GM18907 (cell line): ENCODE results near the gene RNF212.

Experiments
- ATAC-seq: cut with Tn5 transposase; IDR thresholded peaks from one replicate; pipeline ENCODE4 v1.9.1; 2021; ENCODE audit warnings: mild to moderate bottlenecking, moderate library complexity; ENCODE audit not compliant: unreplicated experiment

The RNF212 gene

DNA sequence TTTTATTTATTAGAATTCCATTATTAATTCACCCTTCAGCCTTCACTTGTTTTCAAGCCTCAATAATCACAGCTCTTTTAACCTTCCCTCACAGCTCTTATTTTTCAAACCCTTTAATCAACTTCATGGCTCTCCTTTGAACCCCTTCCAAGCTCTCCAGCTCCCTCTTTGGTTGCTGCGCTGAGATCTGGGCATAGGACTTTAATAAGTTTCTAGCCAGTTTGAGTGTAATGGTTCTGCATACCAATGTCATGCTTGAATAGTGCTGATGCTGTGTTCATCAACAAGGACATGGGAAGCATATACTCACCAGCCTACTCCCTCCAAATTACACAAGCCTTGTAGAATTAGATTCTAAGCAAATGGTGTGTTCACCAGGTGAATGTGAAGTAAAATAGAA, 3.5 kb upstream of the RNF212 start:
- ATAC-seq, result no peak

DNA sequence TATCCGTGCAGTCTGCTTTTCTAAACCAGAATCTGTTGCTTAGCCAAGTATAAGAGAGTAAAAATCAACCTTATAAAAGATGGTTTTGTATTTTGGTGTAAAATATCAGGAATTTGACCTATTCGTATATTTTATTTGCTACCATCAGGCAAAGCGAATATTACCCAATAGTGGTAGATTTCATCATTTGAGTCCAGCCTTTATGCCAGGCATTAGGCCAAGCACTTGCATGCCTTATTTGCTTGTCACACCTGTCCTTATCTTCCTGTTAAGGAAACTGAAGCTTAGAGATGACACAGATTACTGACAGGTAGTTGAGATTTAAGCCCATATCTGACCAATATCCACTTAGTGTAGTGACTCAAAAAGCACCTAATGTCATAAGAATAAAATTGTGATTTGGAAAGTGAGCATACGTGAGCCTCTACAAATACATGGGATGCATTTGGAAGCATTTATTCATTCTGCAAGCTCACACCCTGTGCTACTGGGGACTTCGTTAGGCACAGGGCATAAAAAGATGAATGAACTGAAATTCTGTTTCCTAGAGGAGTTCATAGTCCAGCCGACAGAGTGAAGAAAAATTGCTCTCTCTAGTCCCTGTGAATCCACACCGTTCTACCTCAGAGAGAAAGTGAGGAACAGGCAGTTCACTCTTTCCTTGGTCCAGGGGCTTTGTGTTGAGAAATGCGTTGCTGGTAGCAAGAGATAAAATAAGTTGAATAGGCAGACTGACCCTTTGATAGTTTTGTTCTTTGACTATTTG, 2.3 kb upstream of the RNF212 start:
- ATAC-seq, result no peak

DNA sequence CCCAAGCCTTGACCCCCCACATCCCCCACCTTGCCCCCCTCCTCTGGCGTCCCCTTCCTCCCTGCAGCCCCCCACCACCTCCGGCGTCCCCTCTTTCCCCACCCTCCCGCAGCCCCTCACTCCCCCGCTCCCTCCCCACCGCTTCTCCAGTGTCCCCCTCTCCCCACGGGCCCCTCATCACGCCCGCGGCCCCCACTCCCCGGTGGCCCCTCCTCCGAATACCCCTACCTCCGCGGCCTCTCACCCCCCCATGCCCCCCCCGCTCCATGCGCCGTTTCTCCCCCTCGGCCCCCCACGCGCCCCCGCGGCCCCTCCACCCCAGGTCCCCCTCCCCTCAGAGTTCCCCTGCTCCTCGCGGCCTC, 562 bp downstream of the RNF212 start:
- ATAC-seq, result no peak

DNA sequence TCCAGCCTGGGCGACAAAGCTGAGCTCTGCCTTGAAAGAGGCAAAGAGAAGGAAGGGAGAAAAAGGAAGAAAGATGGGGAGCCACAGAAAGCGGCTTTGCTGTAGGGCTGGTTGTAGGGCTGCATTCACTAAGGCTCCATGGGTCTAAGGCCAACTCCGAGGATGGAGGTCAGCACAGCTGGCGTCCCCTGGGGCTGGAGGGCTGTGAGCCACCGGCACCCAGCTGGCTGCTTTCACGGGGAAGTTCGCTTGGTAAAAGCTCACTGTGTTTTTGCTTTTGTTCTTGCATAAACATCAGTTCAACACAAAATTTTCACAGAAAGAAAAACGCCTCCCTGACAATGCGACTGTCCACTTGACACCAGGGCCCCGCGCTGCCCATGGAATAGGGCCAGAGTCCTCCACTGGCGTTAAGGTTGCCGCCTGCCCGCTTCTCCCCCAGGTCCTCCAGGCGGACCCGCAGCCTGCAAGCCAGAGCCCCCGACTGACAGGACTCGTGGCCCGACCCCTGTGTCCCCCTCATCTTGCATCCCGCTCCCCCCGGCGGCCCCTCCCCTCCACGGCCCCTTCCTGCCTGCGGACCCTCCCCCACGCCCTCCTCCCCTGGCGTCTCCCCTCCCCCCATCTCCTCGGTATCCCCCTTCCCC, 1.1 kb downstream of the RNF212 start:
- no peak for ATAC-seq

DNA sequence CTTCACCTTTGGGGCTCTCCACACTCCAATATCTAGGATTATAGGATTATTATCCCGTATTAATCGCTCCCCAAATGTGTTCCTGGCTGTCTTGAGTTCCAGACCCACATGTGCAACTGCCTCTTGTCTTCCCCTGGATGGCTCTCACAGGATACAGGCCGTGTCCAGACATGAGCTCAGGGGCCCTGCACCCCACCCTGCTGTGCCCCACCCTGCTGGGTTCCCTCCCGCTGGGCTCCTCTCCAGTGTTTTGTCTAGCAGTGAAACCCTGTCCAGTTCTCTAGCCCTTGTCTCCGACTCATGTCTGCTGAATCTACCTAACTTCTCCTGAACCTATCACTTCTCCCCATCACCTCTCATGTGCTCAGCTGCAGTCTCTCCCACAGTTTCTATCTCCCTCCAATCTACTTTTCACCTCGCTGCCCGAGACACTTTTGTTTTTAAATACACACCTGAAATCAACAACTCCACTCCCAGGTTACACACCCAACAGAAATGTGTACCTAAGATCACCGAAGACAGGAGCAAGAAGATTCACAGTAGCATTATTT, 2.0 kb downstream of the RNF212 start:
- no peak for ATAC-seq

DNA sequence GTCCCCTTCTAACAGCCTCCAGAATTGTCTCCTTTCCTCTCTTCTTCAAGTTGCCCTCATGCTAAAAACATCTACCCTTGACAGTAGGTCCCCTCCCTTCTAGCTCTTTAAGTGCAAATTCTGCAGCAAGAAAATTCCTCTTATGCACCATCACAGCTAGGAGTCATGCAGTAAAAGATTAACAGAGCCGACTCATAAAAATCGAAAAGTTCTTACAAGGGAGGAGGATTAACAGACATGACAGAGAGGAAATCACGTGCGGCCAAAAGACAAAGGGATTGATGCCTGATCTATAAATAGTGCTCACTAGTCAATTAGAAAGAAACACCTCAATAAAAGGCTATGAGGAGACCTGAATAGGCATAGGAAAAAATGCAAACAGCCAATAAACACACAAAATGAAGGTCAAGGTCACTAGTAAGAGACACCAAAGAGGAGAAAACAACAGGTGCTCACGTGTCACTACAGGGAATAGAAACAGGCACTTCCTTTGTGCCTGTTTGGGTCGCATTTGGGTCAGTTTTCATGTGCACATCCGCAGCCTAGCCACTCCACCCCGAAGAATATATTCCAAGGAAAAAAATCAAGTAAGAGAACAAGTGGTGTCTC, 3.4 kb downstream of the RNF212 start:
- ATAC-seq, result no peak

DNA sequence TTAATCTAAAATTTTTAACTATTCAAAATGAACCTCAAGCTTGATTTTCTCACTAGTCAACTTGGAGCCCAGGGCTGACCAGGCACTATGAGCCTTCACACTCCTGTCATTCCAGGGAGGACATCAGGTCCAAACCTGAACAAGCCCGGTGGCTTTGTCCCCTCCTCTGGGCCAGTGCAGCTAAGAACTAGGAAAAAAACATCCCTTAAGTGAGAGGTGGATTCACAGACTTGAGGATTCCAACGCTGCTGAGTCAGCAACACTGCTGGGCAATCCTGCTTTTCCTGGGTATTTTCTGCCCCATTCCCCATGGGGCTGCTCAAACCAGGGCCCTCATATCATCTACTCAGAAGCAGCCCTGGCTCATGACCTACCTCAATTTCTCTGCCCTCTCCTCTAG, 4.0 kb downstream of the RNF212 start:
- ATAC-seq, result no peak

DNA sequence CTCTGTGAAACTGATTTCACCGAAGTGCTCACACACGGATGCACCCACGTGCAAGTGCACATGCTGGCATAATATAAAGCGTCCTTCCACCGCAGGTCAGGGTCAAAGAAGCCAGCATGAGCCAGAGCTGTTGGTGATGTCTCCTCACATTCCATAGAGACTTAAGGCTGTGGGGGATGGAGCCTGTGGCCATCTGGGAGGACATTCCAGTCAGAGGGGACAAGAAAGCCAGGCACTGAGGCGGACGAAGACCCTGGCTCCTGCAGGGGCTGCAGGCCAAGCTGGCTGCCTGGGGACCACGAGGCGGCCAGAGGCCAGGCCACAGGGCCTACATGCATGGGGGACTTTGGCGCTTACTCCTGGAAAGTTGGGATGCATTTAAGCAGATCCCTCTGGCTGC, 7.7 kb downstream of the RNF212 start:
- ATAC-seq, result no peak

DNA sequence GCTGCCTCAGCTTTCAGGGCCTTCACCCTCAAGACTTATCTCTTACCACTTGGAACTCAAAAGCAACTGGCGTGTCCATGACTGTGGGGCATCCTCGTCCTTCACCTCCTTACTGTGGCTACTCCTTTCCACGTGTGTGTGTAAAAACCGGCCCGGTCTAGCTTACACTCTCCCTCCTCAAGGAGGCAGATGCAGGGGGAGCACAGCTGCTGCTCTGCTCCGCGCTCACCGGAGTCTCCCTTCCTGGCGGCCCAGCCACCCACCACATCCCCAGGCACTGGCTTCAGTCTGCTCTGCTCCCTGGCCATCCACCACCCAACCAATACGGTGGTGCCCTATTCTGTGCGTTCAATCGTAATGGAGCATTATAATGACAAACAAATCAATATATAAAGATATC, 8.3 kb downstream of the RNF212 start:
- no peak for ATAC-seq

DNA sequence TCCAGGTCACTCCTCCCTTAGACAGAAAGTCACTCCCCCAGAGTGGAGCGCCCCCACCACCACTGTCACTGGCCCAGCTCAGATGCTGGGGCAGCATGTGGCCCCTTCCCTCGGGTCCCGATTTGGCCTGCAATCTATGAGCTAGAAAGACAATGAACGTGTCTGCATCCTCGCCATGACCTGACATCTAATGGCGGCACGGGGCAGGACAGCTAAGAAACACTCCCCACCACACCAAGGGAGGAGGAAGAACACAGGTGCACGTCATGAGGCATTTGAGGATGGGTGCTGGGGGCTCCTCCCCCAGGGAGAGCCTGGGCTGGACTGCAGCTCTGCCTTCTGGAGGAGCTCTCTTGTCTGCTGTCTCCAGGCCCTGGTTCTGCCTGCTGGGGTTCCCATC, 8.7 kb downstream of the RNF212 start:
- ATAC-seq, result no peak

DNA sequence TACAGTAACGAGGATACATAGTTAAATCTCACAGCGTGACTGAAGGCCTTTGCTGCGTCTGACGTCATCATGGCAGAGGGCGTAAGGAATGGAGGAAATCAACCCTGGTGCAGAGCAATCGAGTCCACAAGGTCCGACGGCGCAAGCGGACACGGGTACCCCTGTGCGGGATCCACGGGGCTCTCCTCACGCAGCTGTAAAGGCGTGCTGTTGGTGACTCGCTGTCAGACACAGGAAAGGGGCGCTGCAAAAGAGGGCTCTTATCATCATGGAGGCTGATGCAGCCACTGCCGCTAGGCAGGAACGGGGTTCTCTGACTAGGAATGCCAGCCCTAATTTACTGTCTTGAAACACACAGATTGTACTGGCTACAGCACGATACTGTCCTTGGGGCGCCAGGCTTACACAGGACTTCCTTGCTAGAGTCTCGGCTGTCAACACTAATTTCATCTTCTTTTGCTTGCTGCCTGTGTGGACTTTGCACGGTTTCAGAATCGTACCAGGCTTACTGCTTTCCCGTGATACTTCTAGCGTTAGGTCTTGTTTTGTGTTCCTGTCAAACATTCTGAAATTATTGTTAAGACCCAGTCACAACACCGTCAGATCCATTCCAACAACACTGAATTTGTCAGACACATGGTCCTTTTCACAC, 13.6 kb downstream of the RNF212 start:
- no peak for ATAC-seq

DNA sequence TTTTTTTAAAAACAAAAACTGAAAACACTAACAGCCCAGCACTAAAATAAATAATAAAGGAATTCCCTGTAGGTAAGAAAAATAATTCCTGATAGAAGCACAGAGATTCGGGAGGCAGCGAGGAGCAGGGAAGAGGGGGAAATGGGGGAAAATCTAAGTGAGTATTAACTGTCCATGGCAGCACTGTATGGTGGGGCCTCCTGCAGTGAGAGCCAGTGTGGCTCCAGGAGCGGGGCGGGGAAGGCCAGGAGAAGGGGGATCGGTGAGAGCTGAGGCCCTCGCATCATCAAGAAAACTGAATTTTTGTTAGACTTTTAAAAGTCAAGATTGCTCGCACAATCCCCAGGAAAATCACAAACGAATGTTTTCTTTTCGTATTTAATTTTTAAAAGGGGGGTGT, 14.1 kb downstream of the RNF212 start:
- no peak for ATAC-seq

DNA sequence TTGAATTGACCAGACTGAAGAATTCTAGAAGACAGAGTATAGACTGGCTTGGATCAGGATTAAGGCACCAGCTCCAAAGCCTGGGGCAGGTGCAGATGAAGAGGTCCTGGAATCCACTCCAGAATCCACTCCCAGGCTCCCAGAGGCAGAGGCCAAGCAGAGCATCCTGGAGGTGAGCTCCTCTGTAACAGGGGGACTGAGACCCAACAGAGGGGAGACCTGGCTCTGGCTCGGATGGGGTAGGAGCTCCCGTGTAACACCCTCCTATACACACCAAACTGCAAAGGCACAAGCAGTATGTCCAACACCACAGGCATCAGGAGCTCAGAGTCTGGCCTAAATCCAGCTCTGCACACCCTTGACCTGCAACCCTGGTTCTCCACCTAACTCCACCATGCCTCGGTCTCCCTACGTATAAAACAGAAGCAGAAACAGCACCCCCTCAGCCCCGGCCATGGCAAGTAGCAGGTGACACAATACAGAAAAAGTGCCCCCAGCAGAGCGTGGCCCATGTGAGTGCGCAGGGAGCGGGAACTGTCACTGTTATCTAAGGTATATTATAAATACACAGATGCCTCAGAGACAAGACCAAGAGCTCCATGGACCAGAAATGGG, 14.9 kb downstream of the RNF212 start:
- ATAC-seq, result no peak

DNA sequence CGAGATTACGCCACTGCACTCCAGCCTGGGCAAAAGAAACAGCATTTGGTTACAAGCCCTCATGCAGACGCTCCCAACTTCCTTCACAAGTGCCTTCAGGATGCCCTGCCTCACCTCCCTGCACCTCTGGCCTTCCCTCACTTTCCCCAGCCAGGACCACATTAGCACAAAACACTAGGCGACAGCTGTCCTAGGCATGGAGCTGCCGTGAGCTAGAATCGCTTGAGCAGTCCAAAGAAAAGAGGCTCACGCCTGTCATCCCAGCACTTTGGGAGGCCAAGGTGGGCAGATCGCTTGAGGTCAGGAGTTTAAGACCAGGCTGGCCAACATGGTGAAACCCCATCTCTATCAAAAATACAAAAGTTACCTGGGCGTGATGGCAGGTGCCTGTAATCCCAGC, 15.8 kb downstream of the RNF212 start:
- ATAC-seq, result no peak

DNA sequence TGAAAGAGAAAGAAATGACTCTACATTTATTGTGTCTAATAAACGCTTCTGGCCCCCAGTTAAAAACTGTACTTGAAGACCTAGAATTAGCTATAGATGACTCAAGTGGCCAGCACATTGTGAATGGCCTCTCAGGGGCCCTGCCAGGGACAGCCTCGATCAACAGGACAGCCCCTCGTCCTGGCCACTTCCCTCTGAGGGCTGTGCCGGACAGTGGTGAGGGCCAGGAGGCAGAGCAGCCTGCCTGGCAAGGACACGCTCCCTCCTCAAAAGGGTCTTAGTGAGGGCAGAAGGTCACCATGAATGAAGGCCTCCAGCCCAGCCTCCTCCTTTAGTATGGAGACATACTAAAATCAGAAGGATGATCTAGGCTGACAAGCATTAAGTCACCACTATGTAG, 16.5 kb downstream of the RNF212 start:
- ATAC-seq, result no peak

DNA sequence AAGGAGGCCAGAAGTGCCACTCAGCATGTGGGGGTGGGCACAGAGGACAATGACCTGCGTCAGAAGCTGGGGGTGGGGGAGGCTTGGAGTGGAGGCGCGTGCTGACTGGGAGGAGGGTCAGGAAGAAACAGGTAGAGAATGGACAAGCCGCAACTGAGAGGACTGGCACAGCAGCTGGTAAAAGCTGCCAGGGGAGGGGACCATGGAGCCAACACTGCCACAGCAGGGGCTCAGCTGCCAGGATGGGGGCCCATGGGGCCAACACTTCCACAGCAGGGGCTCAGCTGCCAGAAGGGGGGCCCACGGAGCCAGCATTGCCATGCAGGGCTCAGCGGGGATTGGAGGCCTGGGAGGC, 19.1 kb downstream of the RNF212 start:
- no peak for ATAC-seq

DNA sequence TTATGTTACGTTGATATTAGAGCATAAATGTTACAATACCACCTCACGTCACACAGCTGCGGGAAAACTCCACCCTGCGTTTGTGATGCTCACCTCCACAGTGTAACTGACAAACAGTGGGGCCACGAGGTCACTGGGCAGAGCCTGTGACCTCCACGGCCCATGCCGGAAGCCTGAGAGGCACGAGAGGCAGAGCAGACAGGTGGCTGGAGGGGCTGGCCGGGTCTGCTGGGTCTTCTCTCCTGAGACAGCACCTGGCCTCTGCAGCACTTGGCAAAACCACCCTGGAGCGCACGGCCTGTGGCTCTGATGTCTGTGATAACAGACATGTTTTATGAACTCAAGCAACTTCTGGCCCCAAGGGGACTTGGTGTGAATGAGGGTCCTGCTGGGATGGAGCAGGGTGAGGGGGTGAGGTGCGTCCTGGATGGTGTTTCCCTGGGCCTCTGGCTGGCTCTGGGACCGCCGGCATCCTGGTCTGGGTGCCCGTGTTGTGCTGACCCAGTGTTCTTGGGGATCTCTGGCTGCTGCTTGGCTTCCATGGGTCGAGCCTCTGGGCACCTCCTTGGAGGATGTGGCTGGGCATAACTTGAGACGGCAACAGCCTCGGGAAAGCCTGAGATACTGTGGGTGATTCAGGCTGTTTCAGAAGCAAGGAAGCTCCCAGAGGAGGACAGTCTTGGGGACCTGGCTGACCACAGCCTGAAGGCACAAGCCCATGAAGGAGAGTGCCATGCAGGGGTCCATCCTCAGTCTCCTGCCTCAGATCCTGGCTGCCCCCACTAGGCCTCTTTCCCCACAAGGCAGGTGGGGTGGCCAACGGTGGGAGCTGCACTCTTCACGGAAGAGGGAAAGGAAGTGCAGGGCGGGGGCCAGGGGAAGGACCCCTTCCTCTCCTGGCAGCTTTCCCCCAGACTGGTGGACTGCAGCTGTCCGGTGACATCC, 19.7 kb downstream of the RNF212 start:
- ATAC-seq, result no peak

DNA sequence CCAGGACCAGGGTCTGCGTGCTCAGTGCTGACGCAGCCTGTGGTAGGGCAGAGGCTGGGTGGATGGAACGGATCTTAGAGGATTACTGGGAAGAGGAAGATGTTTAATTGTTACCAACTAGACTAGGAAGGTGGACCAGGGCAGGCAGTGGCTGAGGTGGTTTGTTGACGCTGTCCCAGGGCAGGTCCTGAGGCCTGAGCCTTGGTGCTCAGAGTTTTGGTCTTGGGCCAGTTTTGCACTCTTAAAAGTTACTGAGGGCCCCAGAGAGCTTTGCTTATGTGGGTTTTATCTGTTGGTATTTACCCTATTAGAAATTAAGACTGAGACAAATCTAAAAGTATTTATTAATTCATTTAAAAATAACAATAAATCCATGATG, 20.4 kb downstream of the RNF212 start:
- ATAC-seq, result no peak

DNA sequence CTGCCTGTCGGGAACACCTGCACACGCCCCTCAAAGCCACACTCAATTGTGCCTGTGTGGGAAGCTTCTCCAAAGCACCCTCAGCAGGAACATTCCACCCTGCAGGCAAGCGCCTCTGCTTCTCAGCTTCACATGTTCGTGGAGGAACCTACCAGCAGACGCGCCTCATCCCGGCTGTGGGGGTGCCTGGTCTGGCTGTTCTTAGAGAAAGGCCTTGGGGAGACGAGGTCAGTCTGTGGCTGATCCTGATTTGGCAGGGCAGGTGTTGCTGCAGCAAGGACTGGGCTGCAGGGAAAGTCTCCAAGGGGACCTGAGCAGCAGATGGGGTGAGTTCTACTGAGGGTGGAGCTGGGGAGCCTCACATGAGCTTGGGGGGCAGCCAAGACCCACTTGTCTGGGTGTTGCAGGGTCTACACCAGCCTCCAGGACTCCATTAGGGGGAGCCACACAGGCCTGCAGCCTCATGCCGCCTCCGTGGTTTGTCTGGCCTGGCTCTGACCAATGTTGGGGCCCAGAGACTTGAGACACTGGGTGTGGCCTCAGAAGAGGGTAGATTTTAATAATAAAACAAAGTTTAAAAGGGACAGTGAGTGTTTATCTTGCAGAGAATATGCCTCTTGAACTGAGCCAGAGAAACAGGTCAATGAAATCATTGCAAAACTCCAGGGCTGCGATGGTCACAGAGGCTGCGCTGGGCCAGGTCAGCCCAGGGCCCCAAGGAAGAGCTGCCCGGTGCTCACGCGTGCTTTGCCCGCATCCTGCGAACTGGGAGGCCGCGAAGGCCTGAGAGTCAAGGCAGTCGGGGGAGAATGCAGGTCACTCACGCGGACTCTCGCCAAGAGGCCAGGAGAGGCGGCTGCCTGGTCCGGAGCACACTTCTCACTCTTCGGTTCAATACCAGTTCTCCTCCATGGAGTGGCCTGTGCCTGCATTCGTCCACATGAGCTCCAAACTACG, 21.1 kb downstream of the RNF212 start:
- ATAC-seq, result no peak
